Measurements from ENCODE around the gene POU6F2.
"Not testable (repeated sequence)": the region's sequence is repeated elsewhere in the genome, so short reads cannot be mapped to it uniquely, and the experiment has no call there.

POU6F2 gene

DNA sequence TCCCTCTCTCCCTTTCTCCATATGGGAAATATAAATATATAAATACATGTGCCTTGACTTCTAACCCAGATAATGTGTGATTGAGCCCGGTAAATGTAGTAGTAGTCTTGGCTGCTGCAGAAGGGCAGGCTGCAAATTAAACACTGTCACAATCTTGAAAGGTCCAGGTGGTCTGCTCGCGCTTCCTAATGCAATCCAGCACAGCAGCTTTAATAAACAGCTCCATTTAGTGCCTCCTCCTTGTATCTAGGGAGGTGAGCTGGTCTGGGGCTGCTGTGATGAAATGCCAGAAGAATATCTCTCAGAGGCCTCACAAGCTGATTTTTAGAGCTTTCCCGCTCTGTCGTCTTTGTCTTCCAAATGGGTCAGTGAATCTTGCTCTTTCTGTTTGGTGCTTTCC, 782 bp downstream of the POU6F2 start:
- DNase-seq (ENCODE audit: low read depth in 4 of 4, low spot score in 1 of 4), result no peak

DNA sequence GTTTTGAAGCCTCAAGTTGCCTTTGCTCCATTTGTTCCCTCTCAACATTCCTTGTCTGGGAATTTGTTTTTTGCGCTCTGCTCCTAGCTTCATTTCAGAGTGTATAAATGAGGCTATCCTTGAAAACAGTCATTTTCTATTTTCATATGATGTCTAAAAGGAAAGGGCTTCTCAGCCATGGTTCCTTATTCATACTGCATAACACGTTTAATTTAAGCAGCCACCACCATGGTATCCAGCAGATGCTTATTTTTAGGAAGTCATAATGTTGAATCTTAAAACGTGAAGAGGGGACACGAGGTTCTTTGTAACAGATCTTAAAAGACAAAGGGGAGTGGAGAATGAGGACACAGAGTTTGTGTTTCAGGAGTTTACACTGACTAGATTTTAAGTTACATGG, 14.5 kb downstream of the POU6F2 start:
- DNase-seq (ENCODE audit: low read depth in 4 of 4, low spot score in 1 of 4), result no peak

GRCh38 chr7:39001595-39001994, 23.9 kb downstream of the POU6F2 start:
- DNase-seq (ENCODE audit: low read depth in 4 of 4, low spot score in 1 of 4), result no peak

DNA sequence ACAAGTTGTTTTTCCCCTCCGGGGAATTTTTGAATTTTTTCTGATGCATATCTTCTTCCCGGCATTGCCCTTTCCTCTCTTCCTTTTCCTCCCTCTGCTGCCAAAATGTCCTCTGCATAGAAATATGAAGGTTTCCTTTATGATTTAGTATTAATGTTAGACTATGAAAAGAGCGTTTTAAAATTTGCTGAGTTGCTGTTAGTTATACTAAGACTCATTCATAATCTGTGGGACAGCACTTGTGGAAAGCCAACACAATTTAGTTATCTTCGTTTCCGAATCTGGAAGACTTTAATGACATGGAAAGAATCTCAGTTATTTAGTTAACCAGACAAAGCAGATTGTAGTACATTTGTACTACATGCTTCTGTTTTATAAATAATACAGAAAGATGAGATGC, 25.0 kb downstream of the POU6F2 start:
- no peak for DNase-seq (ENCODE audit: low read depth in 4 of 4, low spot score in 1 of 4)

- DNase-seq (ENCODE audit: low read depth in 4 of 4, low spot score in 1 of 4), result no peak
Measured at GRCh38 chr7:39005036-39005435, 27.3 kb downstream of the POU6F2 start.

DNA sequence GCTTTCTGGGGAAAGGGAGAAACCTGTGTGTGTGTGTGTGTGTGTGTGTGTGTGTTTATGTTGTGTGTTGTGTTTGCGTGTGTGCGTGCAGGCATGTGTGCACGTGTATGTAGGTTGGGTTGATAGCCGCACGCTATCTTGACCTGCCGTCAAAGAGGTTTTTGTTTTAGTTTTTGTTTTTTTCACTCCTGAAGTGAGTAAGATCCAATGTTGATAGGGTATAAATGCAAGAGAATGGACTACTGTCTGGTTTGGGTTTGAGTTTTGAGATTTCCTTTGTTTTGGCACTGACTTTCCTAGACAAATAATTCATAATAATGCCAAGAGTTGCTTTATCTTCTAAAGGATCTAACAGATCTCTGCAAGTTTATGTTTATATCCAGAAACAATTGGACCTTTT, 27.8 kb downstream of the POU6F2 start:
- DNase-seq (ENCODE audit: low read depth in 4 of 4, low spot score in 1 of 4), result no peak

DNA sequence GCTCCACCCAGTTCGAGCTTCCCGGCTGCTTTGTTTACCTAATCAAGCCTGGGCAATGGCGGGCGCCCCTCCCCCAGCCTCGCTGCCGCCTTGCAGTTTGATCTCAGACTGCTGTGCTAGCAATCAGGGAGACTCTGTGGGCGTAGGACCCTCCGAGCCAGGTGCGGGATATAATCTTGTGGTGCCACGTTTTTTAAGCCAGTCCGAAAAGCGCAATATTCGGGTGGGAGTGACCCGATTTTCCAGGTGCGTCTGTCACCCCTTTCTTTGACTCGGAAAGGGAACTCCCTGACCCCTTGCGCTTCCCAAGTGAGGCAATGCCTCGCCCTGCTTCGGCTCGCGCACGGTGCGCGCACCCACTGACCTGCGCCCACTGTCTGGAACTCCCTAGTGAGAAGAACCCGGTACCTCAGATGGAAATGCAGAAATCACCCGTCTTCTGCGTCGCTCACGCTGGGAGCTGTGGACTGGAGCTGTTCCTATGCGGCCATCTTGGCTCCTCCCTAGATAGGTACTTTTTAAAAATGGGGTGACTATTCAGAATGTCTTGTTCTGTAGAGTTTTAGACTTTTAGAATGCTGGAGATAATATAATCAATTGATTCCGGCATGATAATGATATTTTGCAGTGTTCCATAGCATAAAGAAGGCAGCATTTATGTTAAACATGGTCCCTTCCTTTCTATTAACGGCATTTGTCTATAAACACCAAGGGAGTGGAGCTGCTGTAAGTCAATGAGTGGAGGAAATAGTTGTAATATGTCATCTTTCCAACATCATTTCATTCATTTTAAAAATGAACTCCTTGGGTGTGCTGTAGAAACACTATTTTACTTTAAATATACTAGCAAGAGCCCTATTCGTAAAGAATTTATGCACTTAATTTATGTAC, 35.6 kb downstream of the POU6F2 start:
- DNase-seq (ENCODE audit: low read depth in 4 of 4, low spot score in 1 of 4), result not testable (repeated sequence)

- no peak for DNase-seq (ENCODE audit: low read depth in 4 of 4, low spot score in 1 of 4)
Measured at GRCh38 chr7:39016609-39017008, 38.9 kb downstream of the POU6F2 start.

- DNase-seq (ENCODE audit: low read depth in 4 of 4, low spot score in 1 of 4), result no peak
Measured at GRCh38 chr7:39017369-39017915, 39.7 kb downstream of the POU6F2 start.

- DNase-seq (ENCODE audit: low read depth in 4 of 4, low spot score in 1 of 4), result no peak
Measured at GRCh38 chr7:39022796-39023195, 45.1 kb downstream of the POU6F2 start.

GRCh38 chr7:39027491-39027890, 49.8 kb downstream of the POU6F2 start:
- DNase-seq (ENCODE audit: low read depth in 4 of 4, low spot score in 1 of 4), result no peak

- DNase-seq (ENCODE audit: low read depth in 4 of 4, low spot score in 1 of 4), result no peak
Measured at GRCh38 chr7:39033885-39034624, 56.3 kb downstream of the POU6F2 start.

- DNase-seq (ENCODE audit: low read depth in 4 of 4, low spot score in 1 of 4), result no peak
Measured at GRCh38 chr7:39035156-39035555, 57.4 kb downstream of the POU6F2 start.

DNA sequence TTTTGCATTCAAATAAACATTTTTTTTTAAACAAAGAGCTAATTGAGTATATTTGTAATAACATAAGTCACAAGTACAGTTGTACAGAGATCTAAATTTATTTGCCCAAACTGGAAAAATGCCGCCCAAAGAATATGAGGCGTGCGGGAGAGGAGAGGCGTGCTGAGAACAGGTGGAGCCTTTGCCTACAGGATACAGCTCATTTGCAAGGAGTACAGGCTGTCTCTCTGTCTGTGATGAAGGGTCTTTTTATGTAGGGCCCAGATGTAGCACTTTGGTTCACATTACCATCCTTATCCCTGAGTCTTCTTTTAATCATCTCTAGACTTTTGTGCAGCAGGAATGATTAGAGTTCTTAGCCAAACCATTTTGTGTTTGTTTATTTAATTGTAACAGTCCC, 58.2 kb downstream of the POU6F2 start:
- no peak for DNase-seq (ENCODE audit: low read depth in 4 of 4, low spot score in 1 of 4)

DNA sequence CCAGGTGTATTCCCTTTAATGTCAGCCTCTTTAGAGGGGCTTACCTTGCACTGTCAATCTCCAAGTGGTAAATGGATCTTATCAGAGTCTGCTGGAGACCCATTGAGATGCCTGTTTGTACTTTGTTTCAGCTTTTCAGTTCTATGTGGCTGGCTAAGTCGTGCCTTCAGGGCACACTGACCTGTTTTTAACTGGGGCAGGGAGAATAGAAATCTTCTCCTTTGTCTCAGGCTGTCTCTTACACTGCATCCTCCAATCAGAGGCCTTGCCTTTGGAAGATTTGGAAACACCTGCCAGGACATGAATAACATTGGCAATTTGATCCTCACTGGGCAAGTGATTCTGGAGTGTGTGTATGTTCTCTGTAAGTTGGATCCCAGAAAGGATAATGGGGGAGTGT, 65.0 kb downstream of the POU6F2 start:
- no peak for DNase-seq (ENCODE audit: low read depth in 4 of 4, low spot score in 1 of 4)

DNA sequence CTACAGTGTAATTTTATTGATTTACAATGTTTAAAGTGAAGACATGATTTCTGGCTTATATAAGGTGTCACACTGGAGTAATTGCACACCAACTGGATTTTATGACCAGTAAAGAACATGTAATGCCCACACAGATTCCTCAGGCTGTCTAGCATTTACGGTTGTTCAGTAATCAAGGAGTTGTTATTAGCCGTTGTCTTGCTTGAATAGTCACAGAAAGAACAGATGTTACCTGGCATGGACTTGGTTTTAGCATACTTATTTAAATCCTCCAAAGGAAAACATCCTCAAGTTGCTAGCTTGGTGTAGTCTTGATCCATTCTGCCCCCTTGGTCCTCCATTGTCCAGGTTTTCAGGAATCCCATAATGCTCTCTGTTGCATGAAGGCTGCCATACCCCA, 65.8 kb downstream of the POU6F2 start:
- no peak for DNase-seq (ENCODE audit: low read depth in 4 of 4, low spot score in 1 of 4)

DNA sequence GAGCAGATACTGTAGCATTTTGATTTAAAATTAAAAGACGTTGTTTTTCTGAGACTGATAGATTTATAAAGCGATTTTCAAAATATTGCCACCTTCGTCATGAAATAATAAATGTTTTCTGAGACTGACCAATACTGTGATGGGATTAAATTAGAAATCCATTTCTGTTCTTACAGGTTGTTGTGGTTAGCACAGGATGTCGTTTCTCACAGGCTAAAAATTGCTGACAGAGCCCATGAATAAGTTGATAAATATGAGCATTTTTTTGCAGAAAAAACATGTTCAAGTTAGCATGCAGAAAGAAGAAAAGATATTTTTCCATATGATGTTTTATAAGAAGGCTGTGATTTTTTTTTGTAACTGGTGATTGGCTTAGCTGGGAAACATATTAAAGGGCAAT, 66.8 kb downstream of the POU6F2 start:
- no peak for DNase-seq (ENCODE audit: low read depth in 4 of 4, low spot score in 1 of 4)

GRCh38 chr7:39045231-39045630, 67.5 kb downstream of the POU6F2 start:
- no peak for DNase-seq (ENCODE audit: low read depth in 4 of 4, low spot score in 1 of 4)

DNA sequence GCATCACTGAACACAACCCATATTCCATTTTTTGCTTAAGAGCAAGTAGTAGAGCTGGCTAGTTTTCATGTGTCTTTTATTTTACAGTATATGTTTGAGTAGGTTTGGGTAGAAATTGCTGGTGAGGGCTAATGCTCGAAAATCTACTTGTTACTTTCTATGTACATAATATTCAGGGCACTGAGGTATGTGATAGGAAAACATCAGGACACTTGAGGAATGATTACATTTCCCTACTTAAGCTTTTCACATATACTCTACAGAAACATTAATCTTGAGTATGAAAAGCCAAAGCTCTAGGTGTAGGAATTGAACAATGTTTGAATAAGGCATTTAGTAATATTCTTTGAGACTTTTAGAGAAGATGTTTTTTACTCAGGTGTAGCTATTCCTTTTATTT, 73.6 kb downstream of the POU6F2 start:
- no peak for DNase-seq (ENCODE audit: low read depth in 4 of 4, low spot score in 1 of 4)

DNA sequence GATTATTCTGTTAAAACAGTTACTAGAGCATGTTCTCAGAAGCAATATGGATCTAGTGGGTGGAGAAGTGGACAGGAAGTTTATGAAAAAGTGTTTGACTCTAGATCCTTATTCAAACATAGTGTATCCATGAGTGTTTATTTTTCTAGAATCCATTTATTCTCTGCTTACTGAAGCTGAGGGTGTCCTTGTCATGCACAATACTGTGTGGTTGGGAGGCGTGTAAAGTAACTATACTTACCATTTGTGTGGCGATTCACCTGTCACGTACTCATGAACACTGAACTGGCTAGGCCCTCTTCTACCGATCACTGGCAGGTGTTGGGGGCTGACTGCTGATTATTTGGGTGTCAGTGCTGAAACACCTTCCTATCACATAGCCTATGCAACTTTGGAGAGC, 74.0 kb downstream of the POU6F2 start:
- DNase-seq (ENCODE audit: low read depth in 4 of 4, low spot score in 1 of 4), result no peak

GRCh38 chr7:39054731-39055130, 77.0 kb downstream of the POU6F2 start:
- no peak for DNase-seq (ENCODE audit: low read depth in 4 of 4, low spot score in 1 of 4)

DNA sequence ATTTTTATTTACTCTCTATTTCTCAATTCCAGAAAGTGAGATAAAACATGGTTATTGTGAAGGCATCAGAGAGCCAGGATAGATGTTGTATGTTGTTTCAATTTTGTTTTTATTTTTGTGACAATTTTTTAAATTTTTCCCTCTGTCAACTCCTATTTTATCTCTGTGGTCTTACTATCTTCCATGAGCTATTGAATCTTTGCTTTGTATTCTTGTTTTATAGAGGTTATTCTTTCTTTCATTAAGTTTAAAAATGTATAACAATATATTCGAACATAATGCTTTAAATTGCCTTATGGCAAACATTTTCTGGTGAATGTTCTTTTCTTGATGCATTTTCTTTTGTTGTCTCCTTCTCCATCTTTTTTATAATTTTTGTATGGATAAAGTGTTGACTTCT, 78.4 kb downstream of the POU6F2 start:
- DNase-seq (ENCODE audit: low read depth in 4 of 4, low spot score in 1 of 4), result no peak

Data from stimulated activated CD4-positive, alpha-beta T cell treated with anti-CD3 and anti-CD28 coated beads, Interleukin-1b, Interleukin-23, amount 100 ng/mL, for 24 hours (primary cell).